Endothelial cell of umbilical vein (primary cell): ENCODE measurements around the gene EZH1.

Source experiments
- EZH2 ChIP-seq: IDR thresholded peaks from 2 replicates; pipeline ENCODE4 v1.6.1; 2012; ENCODE audit warnings: borderline replicate concordance, low read depth, mild to moderate bottlenecking, moderate library complexity, low read length, inconsistent platforms; ENCODE audit not compliant: severe bottlenecking
- FOS ChIP-seq: IDR thresholded peaks from 2 replicates; pipeline ENCODE4 v1.6.1; 2011; ENCODE audit warnings: mild to moderate bottlenecking, low read length, moderate library complexity, borderline replicate concordance; ENCODE audit not compliant: insufficient read depth
- JUN ChIP-seq: IDR thresholded peaks from 2 replicates; pipeline ENCODE4 v1.6.1; 2011; ENCODE audit warnings: borderline replicate concordance, low read depth; ENCODE audit not compliant: insufficient read length, insufficient read depth
- POLR2A ChIP-seq: IDR thresholded peaks from 2 replicates; pipeline ENCODE4 v1.6.1; 2012; ENCODE audit warnings: low read depth, mild to moderate bottlenecking, control low read depth, low read length
- POLR2AphosphoS5 ChIP-seq: IDR thresholded peaks from 2 replicates; pipeline ENCODE4 v1.6.1; 2012; ENCODE audit warnings: low read depth, mild to moderate bottlenecking, control low read depth, low read length, moderate library complexity; ENCODE audit not compliant: insufficient read depth
- TF ChIP-seq, protein P1 (sequence below), 2 donors: IDR thresholded peaks; 1 replicate in 1 of 2; 2 replicates in 1 of 2; pipeline ENCODE4 v1.5.1; 2011; ENCODE audit warnings: low read length in 2 of 2, mild to moderate bottlenecking in 2 of 2, moderate library complexity in 2 of 2, control low read depth in 1 of 2, inconsistent platforms in 1 of 2, low read depth in 1 of 2; ENCODE audit not compliant: insufficient read depth in 1 of 2; ENCODE audit errors: extremely low read depth in 1 of 2
- TF ChIP-seq, protein P2 (sequence below): IDR thresholded peaks from 2 replicates; pipeline ENCODE4 v1.6.1; 2011; ENCODE audit not compliant: insufficient read depth, insufficient read length

- TF ChIP-seq POLR2A: no peak
- TF ChIP-seq EZH2: no peak
- TF ChIP-seq POLR2AphosphoS5: no peak
- TF ChIP-seq, protein P1, sequence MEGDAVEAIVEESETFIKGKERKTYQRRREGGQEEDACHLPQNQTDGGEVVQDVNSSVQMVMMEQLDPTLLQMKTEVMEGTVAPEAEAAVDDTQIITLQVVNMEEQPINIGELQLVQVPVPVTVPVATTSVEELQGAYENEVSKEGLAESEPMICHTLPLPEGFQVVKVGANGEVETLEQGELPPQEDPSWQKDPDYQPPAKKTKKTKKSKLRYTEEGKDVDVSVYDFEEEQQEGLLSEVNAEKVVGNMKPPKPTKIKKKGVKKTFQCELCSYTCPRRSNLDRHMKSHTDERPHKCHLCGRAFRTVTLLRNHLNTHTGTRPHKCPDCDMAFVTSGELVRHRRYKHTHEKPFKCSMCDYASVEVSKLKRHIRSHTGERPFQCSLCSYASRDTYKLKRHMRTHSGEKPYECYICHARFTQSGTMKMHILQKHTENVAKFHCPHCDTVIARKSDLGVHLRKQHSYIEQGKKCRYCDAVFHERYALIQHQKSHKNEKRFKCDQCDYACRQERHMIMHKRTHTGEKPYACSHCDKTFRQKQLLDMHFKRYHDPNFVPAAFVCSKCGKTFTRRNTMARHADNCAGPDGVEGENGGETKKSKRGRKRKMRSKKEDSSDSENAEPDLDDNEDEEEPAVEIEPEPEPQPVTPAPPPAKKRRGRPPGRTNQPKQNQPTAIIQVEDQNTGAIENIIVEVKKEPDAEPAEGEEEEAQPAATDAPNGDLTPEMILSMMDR (IDR thresholded peaks at IDR 0.05; ENCODE audit: extremely low read depth in 1 of 2, insufficient read depth in 1 of 2, low read depth in 1 of 2, low read length in 2 of 2): no peak
- TF ChIP-seq FOS: no peak
- TF ChIP-seq, protein P2, sequence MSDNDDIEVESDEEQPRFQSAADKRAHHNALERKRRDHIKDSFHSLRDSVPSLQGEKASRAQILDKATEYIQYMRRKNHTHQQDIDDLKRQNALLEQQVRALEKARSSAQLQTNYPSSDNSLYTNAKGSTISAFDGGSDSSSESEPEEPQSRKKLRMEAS: no peak
- no peak for TF ChIP-seq JUN
Observed at GRCh38 chr17:42759982-42760651, 15.3 kb upstream of the EZH1 start.
